HG02885 (cell line): ENCODE results near the gene WDR59.
"Not testable (repeated sequence)": the region's sequence is repeated elsewhere in the genome, so short reads cannot be mapped to it uniquely, and the experiment has no call there.

ENCODE experiments used
- ATAC-seq: cut with Tn5 transposase; IDR thresholded peaks from one replicate; pipeline ENCODE4 v1.9.1; 2021; ENCODE audit warnings: mild to moderate bottlenecking; ENCODE audit not compliant: unreplicated experiment, poor library complexity

Gene WDR59, protein sequence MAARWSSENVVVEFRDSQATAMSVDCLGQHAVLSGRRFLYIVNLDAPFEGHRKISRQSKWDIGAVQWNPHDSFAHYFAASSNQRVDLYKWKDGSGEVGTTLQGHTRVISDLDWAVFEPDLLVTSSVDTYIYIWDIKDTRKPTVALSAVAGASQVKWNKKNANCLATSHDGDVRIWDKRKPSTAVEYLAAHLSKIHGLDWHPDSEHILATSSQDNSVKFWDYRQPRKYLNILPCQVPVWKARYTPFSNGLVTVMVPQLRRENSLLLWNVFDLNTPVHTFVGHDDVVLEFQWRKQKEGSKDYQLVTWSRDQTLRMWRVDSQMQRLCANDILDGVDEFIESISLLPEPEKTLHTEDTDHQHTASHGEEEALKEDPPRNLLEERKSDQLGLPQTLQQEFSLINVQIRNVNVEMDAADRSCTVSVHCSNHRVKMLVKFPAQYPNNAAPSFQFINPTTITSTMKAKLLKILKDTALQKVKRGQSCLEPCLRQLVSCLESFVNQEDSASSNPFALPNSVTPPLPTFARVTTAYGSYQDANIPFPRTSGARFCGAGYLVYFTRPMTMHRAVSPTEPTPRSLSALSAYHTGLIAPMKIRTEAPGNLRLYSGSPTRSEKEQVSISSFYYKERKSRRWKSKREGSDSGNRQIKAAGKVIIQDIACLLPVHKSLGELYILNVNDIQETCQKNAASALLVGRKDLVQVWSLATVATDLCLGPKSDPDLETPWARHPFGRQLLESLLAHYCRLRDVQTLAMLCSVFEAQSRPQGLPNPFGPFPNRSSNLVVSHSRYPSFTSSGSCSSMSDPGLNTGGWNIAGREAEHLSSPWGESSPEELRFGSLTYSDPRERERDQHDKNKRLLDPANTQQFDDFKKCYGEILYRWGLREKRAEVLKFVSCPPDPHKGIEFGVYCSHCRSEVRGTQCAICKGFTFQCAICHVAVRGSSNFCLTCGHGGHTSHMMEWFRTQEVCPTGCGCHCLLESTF

DNA sequence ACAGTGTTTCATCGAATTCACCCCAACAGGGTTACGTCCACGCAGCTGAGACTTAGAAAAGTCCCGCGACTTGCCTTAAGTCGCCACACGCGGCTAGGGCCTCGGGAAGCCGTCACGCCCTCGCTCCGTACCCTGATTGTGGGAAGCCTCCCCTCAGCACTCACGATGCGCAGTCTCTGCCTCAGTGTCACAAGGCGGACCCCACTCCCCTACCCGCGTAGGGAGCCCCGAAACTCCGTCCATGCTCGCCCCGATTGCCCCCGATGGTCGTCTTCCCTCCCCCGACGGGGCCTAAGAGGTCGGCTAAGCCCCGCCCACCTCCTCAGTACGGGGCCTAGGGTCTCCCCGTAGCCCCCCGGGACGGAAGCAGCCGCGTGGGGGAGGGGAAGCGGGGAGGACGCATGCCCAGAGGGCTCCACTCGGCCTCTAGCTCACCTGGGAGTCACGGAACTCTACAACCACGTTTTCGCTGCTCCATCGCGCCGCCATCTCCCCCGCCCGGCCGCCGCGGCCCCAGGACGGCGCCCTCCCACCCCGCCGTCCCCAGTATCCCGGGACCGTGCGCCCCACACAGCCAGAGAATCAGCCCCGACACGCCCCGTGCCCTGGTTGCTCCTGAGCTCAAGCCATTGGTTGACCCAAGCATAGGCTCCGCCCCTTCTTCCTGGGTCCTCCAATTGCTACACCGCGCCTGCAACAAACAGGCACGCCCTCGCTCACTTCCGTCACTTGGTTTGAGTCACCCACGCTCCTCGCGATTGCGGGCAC, at the start of gene WDR59:
TSS of gene WDR59 (minus strand) at position 595 of the 768 bp plus-strand sequence. CDS start at position 489, 106 bp downstream.
- ATAC-seq, result peak; percentile 99

DNA sequence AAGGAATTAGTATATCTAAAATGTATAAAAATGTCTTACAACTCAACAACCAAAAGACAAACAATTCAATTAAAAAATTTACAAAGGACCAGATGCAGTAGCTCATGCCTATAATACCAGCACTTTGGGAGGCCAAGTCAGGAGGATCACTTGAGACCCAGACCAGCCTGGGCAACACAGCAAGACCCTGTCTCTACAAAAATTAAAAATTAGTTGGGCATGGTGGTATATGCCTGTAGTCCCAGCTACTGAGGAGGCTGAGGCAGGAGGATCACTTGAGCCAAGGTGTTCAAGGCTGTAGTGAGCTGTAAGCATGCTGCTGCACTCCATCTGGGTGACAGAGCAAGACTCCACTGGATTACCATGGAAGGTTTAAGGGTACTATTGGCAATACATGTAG, 47.7 kb upstream of the WDR59 start:
- no peak for ATAC-seq

DNA sequence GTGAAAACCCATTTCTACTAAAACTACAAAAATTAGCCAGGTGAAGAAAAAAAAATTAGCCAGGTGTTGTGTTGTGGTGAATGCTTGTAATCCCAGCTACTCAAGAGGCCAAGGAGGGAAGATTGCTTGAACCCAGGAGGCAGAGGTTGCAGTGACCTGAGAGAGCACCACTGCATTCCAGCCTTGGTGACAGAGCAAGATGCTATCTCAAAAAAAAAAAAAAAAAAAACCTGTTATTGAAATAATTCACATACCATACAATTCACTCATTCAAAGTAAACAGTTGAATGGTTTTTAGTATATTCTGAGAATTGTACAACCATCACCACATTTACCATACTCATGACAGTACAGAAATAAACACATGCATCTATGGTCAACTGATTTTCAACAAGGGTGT, 44.9 kb upstream of the WDR59 start:
- ATAC-seq, result no peak

DNA sequence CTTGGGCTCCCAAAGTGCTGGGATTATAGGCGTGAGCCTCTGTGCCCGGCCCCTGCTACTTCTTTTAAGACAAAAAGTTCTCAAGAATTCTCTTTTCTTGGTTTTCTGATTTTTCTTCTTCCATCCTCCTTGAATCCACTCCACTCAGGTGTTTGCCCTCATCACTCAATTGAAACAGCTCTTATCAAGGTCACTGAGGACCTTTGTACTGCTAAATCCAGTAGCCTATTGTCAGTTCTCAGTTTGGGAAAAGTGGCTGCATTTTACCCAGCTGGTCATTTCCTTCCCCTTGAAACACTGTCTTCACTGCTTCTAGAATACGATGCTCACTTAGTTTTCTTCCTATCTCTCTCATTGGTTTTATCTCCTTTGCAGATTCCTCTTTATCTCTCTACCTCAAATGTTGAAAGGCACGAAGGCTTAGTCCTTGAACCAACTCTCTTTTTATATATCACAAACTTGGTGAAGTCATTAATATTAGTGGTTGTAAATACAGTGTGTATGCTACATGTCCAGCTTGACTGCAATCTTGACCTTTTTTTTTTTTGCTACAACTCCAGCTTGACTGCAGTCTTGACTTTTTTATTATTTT, 43.7 kb upstream of the WDR59 start:
- no peak for ATAC-seq

DNA sequence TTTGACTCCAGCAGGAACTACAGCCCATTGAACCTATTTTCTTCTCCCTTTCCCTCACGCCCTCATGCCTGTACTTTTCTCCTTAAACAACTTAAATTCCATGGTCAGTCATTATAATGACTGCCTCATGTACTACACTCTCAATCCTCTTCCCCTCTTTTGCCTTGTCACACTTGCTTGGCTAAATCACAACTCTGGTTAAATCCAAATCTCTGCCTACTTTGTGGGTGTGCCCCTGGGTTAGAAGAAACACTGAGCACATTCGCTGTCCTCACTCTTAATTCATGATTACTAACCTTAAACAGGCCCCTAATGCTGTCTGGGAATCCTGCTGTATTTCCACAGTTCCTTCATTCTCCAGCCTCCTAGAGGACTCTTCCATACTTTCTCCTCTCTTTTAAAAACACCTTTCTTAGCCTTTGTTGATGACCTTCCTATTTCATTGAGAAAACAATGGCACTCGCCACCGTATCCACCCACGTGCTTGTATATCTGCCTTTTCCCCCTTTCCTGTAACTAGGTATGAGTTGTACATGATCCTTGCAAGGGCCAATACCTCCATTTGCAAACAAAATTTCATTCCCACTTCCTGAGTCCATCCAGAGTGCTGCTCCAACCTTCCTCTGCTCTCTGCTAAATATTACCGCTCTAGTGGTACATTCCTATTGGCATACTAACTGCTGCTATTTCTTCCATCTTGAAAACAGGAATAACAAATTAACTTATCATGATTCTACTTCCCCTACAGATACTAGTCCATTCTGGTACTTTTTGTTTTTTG, 42.8 kb upstream of the WDR59 start:
- ATAC-seq, result no peak

DNA sequence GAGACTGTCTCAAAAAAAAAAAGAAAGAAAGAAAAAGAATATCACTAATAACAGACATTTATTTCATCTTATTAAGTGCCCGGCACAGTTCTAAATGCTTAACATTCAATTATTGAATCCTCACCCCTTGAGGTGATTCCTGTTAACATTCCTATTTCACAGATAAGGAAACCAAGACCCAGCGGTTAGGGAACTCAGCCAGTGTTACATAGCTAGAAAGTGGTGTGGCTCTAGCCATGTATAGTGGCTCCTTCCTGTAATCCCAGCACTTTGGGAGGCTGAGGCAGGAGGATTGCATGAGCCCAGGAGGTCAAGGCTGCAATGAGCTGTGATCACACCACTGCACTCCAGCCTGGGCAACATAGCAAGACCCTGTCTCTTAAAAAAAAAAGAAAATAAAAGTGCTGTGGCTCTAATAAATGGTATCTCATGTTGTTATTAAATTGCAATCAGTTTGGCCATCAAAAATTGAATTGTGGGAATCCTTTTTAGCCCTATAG, 42.0 kb upstream of the WDR59 start:
- ATAC-seq, result no peak

DNA sequence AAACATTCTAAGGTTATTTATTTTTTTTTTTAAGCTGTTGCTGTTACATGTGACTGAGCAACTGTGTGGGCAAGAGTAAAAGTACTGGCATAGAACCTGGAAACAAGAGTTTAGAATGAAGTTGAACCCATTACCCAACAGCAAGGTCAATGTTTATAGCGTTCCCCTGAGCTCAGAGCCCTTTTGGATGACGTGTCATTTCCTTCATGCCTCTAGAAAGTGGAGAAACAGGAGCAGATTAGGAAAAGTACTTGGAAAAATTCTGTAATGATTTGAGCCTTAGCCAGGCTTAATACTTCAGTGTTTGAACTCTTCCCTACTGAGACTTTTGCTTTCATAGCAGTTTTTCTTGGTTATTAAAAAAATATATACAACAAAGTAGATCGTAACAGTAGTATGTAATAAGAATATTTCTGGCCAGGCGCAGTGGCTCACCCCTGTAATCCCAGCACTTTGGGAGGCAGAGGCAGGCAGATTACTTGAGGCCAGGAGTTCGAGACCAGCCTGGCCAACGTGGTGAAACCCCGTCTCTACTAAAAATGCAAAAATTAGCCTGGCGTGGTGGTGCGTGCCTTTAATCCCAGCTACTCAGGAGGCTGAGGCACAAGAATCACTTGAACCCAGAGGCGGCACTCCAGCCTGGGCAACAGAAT, 41.4 kb upstream of the WDR59 start:
- not testable (repeated sequence) for ATAC-seq

DNA sequence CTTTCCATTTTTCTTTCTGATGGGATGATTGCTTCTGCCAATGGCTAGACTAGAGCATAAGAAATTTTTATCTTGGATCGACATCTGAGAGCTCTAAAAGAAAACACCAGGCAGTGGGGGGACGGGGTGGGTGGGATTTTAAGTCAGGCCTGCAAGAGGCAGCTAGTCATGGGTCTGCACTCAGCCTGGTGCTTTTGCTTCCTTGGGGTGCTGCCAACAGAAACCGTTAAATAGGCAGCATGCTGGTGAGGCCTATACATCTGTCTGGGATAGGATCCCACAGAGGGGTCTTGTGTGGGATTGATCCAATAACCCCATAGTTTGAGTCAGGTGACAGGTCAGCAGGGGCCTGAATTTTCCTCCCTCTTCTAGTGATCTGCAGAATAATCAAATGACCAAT, 40.8 kb upstream of the WDR59 start:
- ATAC-seq, result no peak

DNA sequence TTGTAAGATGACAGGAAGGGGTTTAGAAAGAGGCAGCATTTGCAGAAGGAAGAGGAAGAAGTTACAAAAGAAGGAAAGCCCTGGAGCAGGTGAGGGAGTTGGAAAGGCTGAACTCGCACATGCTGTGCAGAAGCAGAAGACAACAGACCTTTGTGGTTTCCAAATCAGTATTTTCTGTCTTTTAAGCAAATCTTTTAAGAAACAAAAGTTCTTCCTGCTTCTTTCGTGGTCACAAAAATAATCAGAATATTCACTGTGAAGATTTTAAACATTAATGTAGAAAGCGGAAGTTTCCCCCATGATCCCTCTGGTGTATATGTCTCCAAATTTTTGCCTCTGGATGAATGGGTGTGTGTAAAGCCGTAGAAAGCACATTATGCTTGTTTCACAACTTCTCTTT, 39.7 kb upstream of the WDR59 start:
- no peak for ATAC-seq

DNA sequence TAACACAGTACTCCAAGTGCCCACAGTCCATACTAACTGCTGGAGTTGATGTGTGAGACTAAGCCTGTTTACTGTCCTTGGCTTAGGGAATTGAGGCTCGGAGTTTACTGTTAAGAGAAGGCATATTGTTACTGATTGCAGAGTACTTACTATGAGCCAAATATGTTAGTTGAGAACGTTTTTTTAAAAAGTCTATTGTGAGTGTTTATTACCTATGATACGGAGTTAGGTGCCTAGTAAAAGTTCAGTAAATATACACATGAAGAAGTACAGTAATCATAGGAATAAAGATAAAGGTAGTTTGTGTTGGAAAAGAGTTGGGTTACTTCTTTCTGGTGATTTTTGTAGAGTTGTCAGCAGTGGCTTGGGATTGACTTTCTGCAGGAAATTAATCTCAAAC, 39.3 kb upstream of the WDR59 start:
- ATAC-seq, result no peak

DNA sequence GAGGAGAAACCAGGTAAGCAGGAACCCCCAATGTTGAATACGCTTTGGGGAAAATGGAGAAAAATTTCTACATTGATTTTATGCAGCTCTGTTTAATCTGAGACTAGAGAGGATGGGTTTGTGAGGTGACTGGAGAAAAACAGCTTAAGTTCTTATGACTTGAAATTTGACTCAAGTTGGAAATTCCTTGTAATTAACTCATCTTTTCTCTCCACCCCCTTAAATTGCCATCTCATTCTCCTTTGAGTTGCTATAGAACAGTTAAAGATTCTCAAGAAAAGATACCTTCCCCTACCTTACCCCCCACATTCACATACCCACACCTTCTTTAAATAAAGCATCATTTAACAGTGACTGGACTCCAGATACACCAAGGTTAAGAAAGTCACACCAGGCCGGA, 38.1 kb upstream of the WDR59 start:
- no peak for ATAC-seq

DNA sequence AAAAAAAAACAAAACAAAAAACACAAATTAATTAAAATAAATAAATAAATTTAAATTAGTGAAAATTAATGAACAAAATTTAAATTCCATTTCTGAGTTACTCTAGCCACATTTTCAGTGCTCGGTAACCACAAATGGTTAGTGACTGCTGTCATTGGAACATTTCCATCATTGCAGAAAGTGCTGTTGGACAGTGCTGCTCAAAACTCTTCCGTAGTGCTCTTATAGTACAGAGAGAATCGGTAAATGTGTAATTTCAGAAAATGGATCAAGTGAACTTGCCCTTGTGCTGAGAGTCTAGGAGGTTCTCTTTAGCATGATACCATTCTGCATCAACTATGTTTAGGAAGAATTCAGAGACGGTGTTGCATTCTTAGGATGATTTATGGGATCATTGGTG, 37.6 kb upstream of the WDR59 start:
- no peak for ATAC-seq

DNA sequence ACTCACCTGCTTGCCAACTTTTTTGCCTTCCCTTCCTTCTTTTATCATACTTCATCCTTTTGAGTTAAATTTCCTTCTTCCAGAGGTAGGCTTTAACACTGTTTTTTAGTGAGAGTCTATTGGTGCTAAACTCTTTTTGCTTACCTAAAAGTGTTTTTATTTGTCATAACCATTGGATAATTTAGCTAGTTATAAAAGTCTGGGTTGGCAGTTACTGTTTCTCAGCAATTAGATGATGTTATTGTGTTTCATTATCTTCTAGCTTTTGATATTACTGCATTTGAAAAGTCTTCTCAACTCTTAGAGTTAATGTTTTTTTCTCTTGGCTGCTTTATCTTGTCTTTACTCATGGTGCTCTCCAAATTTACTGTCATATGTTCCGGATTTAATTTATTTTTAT, 36.5 kb upstream of the WDR59 start:
- ATAC-seq, result no peak

DNA sequence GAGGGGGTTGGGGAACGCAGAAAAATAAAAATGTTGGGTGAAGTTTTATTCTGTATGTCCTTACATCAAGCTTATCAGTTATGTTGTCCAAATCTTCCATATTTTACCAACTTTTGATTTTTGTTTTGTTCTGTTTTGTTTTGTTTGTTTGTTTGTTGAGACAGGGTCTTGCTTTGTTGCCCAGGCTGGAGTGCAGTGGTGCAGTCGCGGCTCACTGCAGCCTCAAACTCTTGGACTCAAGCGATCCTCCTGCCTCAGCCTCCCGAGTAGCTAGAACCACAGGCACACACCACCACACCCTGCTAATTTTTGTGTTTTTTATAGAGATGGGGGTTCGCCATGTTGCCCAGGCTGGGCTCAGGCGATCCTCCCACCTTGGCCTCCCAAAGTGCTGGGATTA, 34.7 kb upstream of the WDR59 start:
- no peak for ATAC-seq

DNA sequence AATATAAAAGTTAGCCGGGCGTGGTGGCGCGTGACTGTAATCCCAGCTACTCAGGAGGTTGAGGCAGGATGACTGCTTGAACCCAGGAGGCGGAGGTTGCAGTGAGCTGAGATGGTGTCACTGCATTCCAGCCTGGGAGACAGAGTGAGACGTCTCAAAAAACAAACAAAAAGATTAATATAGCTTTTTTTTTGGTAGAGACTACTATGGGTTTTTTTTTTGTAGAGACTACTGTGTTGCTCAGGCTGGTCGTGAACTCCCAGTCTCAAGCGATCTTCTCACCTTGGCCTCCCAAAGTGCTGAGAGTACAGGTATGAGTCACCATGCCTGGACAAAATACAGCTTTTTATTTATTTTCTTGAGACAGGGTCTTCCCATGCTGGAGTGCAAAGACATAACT, 34.1 kb upstream of the WDR59 start:
- no peak for ATAC-seq

DNA sequence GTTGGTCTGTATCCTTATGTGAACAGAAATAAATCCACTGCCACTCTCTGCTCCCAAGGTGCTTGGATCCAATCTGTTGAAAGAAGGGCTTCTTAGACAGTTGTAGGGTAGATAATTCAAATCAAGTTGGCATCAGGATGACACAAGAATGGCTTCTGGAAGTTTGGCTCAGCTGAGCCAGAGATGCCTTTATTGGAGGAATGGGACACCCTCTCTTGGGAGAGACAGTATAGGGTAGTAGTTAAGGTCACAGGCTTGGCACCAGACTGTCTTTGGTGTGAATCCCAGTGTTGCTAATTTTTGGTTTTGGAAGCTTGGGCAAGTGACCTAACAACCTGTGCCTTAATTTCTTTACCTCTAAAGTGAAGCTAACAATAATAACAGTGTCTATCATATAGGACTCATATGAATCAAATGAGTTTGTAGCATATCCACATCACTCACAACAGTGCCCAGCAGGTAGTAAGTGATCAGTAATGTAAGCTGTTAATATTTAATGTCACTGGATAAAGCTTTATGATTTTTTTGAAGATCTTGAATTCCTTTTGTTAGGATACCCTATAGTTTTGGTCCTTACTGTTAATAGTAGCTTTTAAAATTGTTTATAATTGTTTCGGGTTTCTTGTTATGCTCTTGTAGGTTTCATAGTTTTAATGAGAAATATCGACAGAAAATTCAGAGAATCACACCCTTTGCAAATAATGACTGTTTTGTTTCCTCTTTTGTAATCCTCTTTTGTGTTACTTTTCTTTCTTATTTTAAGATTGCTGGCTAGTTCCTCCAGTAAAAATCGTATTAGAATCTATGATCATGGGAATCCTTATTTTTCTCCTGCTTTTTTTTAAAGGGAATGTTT, 33.0 kb upstream of the WDR59 start:
- no peak for ATAC-seq

DNA sequence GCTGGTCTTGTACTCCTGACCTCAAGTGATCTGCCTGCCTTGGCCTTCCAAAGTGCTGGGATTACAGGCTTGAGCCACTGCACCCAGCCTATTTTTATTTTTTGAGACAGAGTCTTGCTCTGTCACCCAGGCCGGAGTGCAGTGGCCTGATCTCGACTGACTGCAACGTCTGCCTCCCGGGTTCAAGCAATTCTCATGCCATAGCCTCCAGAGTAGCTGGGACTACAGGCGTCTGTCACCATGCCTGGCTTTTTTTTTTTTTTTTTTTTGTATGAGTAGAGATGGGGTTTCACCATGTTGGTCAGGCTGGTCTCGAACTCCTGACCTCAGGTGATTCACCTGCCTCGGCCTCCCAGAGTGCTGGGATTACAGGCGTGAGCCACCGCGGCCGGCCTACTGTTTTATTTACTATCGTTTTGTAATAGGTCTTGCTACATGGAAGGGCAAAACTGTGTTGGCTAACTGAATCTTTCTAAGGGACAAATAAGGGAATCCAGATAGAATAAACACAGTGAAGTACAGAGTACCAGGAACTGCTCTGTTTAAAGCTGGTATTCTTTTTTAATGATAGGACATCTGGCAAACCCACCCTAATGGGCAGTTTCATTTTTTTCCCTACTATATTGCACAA, 31.6 kb upstream of the WDR59 start:
- ATAC-seq, result not testable (repeated sequence)
